ENCODE data around the gene HYI.
"Not testable (repeated sequence)": the region's sequence is repeated elsewhere in the genome, so short reads cannot be mapped to it uniquely, and the experiment has no call there.

Gene HYI, protein sequence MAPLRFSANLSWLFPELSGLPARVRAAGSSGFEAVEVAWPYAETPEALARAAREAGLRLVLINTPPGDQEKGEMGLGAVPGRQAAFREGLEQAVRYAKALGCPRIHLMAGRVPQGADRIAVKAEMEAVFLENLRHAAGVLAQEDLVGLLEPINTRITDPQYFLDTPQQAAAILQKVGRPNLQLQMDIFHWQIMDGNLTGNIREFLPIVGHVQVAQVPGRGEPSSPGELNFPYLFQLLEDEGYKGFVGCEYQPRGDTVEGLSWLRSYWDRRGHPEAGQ

DNA sequence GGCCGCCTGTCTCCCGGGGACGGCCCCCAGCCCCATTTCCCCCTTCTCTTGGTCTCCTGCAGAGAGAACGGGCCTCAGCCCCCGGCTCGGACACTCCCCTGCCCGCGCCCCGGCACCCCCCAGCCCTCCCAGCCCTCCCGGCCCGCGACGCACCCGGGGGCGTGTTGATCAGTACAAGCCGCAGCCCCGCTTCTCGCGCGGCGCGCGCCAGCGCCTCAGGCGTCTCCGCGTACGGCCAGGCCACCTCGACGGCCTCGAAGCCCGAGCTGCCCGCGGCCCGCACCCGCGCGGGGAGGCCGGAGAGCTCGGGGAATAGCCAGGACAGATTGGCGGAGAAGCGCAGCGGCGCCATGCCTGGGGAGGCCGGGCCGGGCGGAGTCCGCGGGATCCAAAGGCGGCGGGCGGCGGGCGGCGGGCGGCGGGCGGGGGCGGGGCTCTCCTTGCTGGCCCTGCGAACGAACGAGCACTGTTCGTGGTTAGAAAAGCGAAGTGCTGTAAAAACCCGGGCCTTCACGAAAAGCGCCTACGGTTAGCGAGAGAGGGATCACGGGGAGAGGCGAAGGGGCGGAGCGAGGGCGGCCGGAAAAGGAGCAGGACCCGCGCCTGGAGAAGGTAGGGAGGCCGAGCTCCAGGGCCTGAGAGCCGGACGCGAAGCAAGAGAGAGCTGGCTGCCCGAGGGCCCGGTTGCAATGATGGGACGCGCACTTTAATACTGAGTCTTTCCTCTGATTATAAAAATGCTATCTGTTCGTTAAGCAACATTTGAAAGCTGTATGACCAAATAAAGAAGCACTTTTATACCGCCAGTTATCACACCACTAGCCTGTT lies at the start of gene HYI:
Gene HYI, minus strand, starts transcription at position 490 of the 828 bp plus-strand sequence. Its CDS starts 138 bp downstream, at position 352.
- H3K27me3 ChIP-seq (ENCODE audit: control insufficient read depth in 1 of 2, insufficient read depth in 2 of 2, low read length in 2 of 2), result no peaks in the 10 kb centered on the region
- peak within 1 kb of the TSS; percentile 67 for H3K27ac ChIP-seq (ENCODE audit: low read depth, low read length)
- H3K36me3 ChIP-seq (ENCODE audit: insufficient read depth, low read length), result peaks cover 31% of the 10 kb centered on the region
- H3K9me3 ChIP-seq (ENCODE audit: low read length), result no peaks in the 10 kb centered on the region
- peaks cover 20% of the 10 kb centered on the region for H3K4me1 ChIP-seq (ENCODE audit: insufficient read depth, low read length)
- H3K9ac ChIP-seq (ENCODE audit: low read length), result peak within 1 kb of the TSS; percentile 34
- peak within 1 kb of the TSS; percentile 63 to 68 for H3K4me3 ChIP-seq (ENCODE audit: low read depth in 1 of 2, low read length in 2 of 2)

DNA sequence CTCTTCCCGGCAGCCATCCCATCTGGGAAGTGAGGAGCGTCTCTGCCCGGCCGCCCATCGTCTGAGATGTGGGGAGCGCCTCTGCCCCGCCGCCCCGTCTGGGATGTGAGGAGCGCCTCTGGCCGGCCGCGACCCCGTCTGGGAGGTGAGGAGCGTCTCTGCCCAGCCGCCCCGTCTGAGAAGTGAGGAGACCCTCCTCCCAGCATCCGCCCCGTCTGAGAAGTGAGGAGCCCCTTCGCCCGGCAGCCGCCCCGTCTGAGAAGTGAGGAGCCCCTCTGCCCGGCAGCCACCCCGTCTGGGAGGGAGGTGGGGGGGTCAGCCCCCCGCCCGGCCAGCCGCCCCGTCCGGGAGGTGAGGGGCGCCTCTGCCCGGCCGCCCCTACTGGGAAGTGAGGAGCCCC lies 48.1 kb upstream of the HYI start:
- H3K4me3 ChIP-seq (ENCODE audit: low read depth in 1 of 2, low read length in 2 of 2); H3K36me3 ChIP-seq (ENCODE audit: insufficient read depth, low read length); H3K9me3 ChIP-seq (ENCODE audit: low read length); H3K9ac ChIP-seq (ENCODE audit: low read length); H3K27me3 ChIP-seq (ENCODE audit: control insufficient read depth in 1 of 2, insufficient read depth in 2 of 2, low read length in 2 of 2); H3K27ac ChIP-seq (ENCODE audit: low read depth, low read length); H3K4me1 ChIP-seq (ENCODE audit: insufficient read depth, low read length): not testable (repeated sequence)

DNA sequence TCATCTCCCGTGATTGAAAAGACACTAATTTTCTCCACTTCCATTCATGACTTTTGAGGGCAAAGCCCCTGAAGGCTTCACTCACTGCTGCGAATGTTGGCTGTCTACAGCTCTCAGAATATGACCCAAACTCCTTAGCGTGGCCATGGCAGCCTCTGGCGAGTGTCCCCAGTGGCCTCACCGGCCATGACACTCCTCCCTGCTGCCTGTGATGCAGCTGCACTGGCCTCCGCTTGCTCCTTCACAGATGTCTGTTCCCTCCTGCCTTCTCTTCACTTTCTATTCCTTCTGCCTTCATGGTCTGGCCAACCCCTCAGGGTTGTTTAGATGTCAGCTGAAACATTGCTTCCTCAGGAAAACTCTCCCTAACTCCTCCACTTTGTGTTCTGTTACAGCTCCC lies 46.2 kb upstream of the HYI start:
- Histone ChIP-seq H3K9ac (ENCODE audit: low read length) (no peak overlapping the region), H3K36me3 (ENCODE audit: insufficient read depth, low read length) (no peaks in the 10 kb centered on the region), H3K27me3 (ENCODE audit: control insufficient read depth in 1 of 2, insufficient read depth in 2 of 2, low read length in 2 of 2) (no peaks in the 10 kb centered on the region), H3K27ac (ENCODE audit: low read depth, low read length) (no peak overlapping the region), H3K4me3 (ENCODE audit: low read depth in 1 of 2, low read length in 2 of 2) (no peak overlapping the region), H3K4me1 (ENCODE audit: insufficient read depth, low read length) (no peaks in the 10 kb centered on the region), H3K9me3 (ENCODE audit: low read length) (no peaks in the 10 kb centered on the region)

DNA sequence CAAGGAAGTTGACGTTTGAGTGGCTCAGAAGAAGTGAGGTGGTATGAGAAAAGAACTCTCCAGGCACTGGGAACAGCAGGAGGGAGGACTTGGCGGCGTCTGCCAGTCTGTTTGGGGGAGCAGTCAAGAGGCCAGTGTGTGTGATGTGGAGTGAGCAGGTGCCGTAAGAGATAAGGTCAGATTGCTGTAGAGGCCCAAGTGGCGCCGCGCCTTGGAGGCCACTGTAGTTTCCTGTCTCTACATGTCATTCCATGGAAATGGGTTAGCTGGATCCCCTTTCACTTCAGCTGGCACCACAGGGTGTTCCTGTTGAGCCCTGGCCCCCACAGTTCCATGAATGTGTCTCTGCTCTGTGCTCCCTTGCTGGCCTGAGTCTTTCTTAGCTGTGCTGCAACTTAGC lies 41.5 kb upstream of the HYI start:
- H3K4me3 ChIP-seq (ENCODE audit: low read depth in 1 of 2, low read length in 2 of 2), result no peak overlapping the region
- no peaks in the 10 kb centered on the region for H3K4me1 ChIP-seq (ENCODE audit: insufficient read depth, low read length)
- no peak overlapping the region for H3K27ac ChIP-seq (ENCODE audit: low read depth, low read length)
- no peak overlapping the region for H3K9ac ChIP-seq (ENCODE audit: low read length)
- H3K36me3 ChIP-seq (ENCODE audit: insufficient read depth, low read length), result no peaks in the 10 kb centered on the region
- H3K9me3 ChIP-seq (ENCODE audit: low read length), result no peaks in the 10 kb centered on the region
- H3K27me3 ChIP-seq (ENCODE audit: control insufficient read depth in 1 of 2, insufficient read depth in 2 of 2, low read length in 2 of 2), result no peaks in the 10 kb centered on the region

DNA sequence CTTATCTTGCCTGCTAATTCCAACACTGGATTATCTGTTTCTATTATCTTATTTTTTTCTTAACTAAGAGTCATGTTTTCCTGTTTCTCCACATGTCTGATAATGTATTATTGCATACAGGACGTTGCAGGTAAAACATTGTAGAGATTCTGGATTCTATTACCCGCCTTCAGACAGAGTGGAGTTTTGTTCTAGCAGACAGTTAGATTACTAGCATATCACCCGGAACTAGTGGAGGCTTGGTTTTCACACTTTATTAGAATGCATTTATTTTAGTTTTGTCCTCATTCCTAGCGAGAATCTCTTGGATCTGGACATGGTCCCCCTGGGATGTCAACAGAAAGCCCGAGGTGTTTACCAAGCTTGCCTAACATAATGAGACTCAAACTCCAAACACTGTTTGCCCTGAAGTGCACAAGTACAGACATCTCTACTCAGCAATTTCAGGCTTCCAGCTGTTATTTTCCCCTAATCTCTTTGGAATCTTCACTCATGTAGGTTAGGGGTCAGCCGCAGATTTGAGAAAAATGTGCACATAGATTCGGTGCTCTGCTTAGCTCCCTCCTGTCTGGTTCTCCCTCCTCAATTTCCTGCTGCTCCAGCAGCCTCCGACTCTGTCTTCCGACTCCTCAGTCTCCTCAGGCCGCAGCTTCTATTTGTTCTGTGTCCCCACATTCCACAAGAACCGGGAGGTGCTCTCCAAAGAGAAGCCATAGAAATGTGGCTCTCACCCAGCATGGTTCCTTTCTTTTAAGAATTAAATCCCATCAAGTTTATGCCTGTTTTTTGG lies 40.1 kb upstream of the HYI start:
- Histone ChIP-seq H3K27ac (ENCODE audit: low read depth, low read length) (no peak overlapping the region), H3K4me1 (ENCODE audit: insufficient read depth, low read length) (no peaks in the 10 kb centered on the region), H3K36me3 (ENCODE audit: insufficient read depth, low read length) (no peaks in the 10 kb centered on the region), H3K27me3 (ENCODE audit: control insufficient read depth in 1 of 2, insufficient read depth in 2 of 2, low read length in 2 of 2) (no peaks in the 10 kb centered on the region), H3K9me3 (ENCODE audit: low read length) (no peaks in the 10 kb centered on the region), H3K4me3 (ENCODE audit: low read depth in 1 of 2, low read length in 2 of 2) (no peak overlapping the region), H3K9ac (ENCODE audit: low read length) (no peak overlapping the region)

DNA sequence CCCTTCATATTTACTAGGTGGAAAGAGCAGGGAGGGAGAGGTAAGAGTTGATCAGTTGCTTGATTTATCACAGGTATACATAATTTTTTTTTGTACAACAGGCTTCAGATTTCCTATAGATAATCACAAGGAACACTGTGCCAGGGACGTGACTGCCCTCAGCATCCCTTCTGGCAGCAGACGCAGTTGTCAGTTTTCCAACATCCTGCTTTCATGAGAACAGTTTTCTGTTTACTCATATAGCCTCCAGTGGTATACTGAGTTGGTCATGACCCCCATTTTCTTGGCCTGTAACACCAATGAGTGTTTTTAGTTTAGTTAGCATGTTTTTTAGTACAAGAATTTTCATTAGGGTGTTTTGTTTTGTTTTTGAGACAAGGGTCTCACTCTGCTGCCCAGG lies 39.1 kb upstream of the HYI start:
- H3K9ac ChIP-seq (ENCODE audit: low read length), result no peak overlapping the region
- H3K27ac ChIP-seq (ENCODE audit: low read depth, low read length), result no peak overlapping the region
- H3K9me3 ChIP-seq (ENCODE audit: low read length), result no peaks in the 10 kb centered on the region
- no peaks in the 10 kb centered on the region for H3K36me3 ChIP-seq (ENCODE audit: insufficient read depth, low read length)
- H3K27me3 ChIP-seq (ENCODE audit: control insufficient read depth in 1 of 2, insufficient read depth in 2 of 2, low read length in 2 of 2), result no peaks in the 10 kb centered on the region
- no peaks in the 10 kb centered on the region for H3K4me1 ChIP-seq (ENCODE audit: insufficient read depth, low read length)
- no peak overlapping the region for H3K4me3 ChIP-seq (ENCODE audit: low read depth in 1 of 2, low read length in 2 of 2)

DNA sequence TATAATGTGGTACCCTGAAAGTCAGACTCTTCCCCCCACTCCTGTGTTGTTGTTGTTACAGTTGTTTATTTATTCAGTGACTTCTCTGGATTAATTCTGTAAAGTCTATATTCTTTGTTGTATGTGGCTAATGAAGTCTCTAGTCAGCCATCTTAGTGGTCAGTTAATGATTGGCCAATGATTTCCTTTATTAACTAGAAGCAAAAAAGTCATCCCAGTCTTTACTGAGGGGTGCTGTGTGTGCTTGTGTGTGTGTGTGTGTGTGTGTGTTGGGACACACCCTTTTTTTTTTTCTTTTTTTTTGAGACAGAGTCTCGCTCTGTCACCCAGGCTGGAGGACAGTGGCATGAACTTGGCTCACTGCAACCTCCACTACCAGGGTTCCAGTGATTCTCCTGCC lies 37.3 kb upstream of the HYI start:
- Histone ChIP-seq H3K27ac (ENCODE audit: low read depth, low read length) (no peak overlapping the region), H3K4me3 (ENCODE audit: low read depth in 1 of 2, low read length in 2 of 2) (no peak overlapping the region), H3K27me3 (ENCODE audit: control insufficient read depth in 1 of 2, insufficient read depth in 2 of 2, low read length in 2 of 2) (no peaks in the 10 kb centered on the region), H3K36me3 (ENCODE audit: insufficient read depth, low read length) (no peaks in the 10 kb centered on the region), H3K4me1 (ENCODE audit: insufficient read depth, low read length) (no peaks in the 10 kb centered on the region), H3K9me3 (ENCODE audit: low read length) (no peaks in the 10 kb centered on the region), H3K9ac (ENCODE audit: low read length) (no peak overlapping the region)

DNA sequence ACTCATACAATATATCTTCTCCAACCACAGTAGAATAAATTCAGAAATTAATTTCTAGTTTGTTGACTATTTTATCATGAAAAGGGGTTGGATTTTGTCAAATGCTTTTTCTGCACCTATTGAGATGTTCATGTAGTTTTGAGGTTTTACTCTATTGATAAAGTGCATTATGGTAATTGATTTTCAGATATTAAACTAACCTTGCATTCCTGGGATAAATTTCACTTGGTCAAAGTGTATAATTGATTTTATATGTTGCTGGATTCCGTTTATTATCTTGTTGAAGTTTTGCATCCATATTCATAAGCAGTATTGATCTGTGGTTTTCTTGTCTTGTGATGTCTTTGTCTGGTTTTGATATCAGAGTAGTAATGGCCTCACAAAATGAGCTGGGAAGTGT lies 34.4 kb upstream of the HYI start:
- H3K27ac ChIP-seq (ENCODE audit: low read depth, low read length), result no peak overlapping the region
- no peaks in the 10 kb centered on the region for H3K9me3 ChIP-seq (ENCODE audit: low read length)
- H3K36me3 ChIP-seq (ENCODE audit: insufficient read depth, low read length), result no peaks in the 10 kb centered on the region
- H3K4me3 ChIP-seq (ENCODE audit: low read depth in 1 of 2, low read length in 2 of 2), result no peak overlapping the region
- no peaks in the 10 kb centered on the region for H3K4me1 ChIP-seq (ENCODE audit: insufficient read depth, low read length)
- H3K27me3 ChIP-seq (ENCODE audit: control insufficient read depth in 1 of 2, insufficient read depth in 2 of 2, low read length in 2 of 2), result no peaks in the 10 kb centered on the region
- H3K9ac ChIP-seq (ENCODE audit: low read length), result no peak overlapping the region

DNA sequence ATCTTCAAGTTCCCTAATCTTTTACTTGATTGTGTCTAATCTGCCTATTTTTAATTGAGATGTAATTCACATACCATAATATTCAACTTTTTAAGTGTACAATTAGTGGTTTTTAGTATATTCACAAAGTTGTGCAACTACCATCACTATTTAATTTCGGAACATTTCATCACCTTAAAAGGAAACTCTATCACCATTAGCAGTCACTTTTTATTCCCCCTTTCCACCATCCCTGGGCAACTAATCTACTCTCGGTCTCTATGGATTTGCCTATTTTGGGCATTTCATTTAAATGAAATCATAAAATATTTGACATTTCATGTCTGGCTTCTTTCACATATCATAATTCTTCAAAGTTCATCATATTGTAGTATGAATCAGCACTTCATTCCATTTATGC lies 30.6 kb upstream of the HYI start:
- Histone ChIP-seq H3K27me3 (ENCODE audit: control insufficient read depth in 1 of 2, insufficient read depth in 2 of 2, low read length in 2 of 2) (no peaks in the 10 kb centered on the region), H3K9me3 (ENCODE audit: low read length) (no peaks in the 10 kb centered on the region), H3K9ac (ENCODE audit: low read length) (no peak overlapping the region), H3K4me1 (ENCODE audit: insufficient read depth, low read length) (no peaks in the 10 kb centered on the region), H3K27ac (ENCODE audit: low read depth, low read length) (no peak overlapping the region), H3K4me3 (ENCODE audit: low read depth in 1 of 2, low read length in 2 of 2) (no peak overlapping the region), H3K36me3 (ENCODE audit: insufficient read depth, low read length) (no peaks in the 10 kb centered on the region)

DNA sequence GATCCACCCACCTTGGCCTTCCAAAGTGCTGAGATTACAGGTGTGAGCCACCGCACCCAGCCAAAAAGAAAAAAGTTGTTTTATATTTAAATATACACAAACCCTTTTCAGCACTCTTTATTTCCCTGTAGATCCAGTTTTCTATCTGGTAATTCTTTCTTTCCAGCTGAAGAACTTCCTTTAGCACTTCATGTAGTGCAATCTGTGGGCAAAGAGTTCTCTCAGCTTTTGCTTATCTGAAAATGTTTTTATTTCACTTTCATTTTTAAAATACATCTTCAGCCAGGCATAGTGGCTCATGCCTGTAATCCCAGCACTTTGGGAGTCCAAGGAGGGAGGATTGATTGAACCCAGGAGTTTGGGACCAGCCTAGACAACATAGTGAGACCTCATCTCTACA lies 28.5 kb upstream of the HYI start:
- H3K27ac ChIP-seq (ENCODE audit: low read depth, low read length), result no peak overlapping the region
- H3K4me3 ChIP-seq (ENCODE audit: low read depth in 1 of 2, low read length in 2 of 2), result no peak overlapping the region
- no peak overlapping the region for H3K9ac ChIP-seq (ENCODE audit: low read length)
- H3K4me1 ChIP-seq (ENCODE audit: insufficient read depth, low read length), result no peaks in the 10 kb centered on the region
- no peaks in the 10 kb centered on the region for H3K27me3 ChIP-seq (ENCODE audit: control insufficient read depth in 1 of 2, insufficient read depth in 2 of 2, low read length in 2 of 2)
- H3K9me3 ChIP-seq (ENCODE audit: low read length), result no peaks in the 10 kb centered on the region
- H3K36me3 ChIP-seq (ENCODE audit: insufficient read depth, low read length), result no peaks in the 10 kb centered on the region

DNA sequence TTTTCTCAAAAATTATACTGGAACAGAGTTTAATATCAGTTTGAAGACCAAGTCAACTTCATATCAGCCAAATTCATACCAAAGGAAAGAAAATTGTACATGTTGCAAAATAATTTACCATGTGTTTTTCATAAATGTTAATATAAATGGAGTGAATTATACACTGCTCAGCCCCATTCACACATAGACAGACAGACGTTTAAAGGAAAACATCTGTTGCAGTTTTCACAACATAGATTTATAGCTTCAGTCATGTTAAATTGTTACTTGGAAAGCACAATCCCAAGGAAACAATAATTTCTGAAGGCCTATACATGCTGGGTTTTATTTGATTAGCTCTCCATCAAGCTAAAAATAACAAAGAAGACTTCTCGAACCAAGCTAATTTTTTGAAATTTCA lies 27.8 kb upstream of the HYI start:
- Histone ChIP-seq H3K9me3 (ENCODE audit: low read length) (no peaks in the 10 kb centered on the region), H3K9ac (ENCODE audit: low read length) (no peak overlapping the region), H3K27ac (ENCODE audit: low read depth, low read length) (no peak overlapping the region), H3K4me3 (ENCODE audit: low read depth in 1 of 2, low read length in 2 of 2) (no peak overlapping the region), H3K4me1 (ENCODE audit: insufficient read depth, low read length) (no peaks in the 10 kb centered on the region), H3K27me3 (ENCODE audit: control insufficient read depth in 1 of 2, insufficient read depth in 2 of 2, low read length in 2 of 2) (no peaks in the 10 kb centered on the region), H3K36me3 (ENCODE audit: insufficient read depth, low read length) (no peaks in the 10 kb centered on the region)

All from muscle layer of colon (tissue), 2 donors.